Esophagus (tissue), 2 donors: ENCODE data around the gene ARMC3. TPM values are rescaled to one million over a fixed set of nuclear protein-coding genes. Genes with fewer than 3 reads are reported as not detected.

Experiments
- H3K27ac ChIP-seq, 2 donors: one replicate each; pipeline ENCODE4 v1.5.1; 2013; ENCODE audit warnings: low read depth in 2 of 2, mild to moderate bottlenecking in 2 of 2, inconsistent platforms in 1 of 2, low read length in 1 of 2, moderate library complexity in 1 of 2
- H3K27me3 ChIP-seq, 2 donors: one replicate each; pipeline ENCODE4 v1.6.1; 2013; ENCODE audit warnings: low read length in 2 of 2, control low read depth in 1 of 2, mild to moderate bottlenecking in 1 of 2; ENCODE audit not compliant: insufficient read depth in 2 of 2, control insufficient read depth in 1 of 2
- H3K36me3 ChIP-seq, 2 donors: one replicate each; pipeline ENCODE4 v1.6.1; 2013; ENCODE audit warnings: low read length in 1 of 2; ENCODE audit not compliant: control insufficient read depth in 2 of 2, insufficient read depth in 2 of 2
- H3K4me1 ChIP-seq, 2 donors: one replicate each; pipeline ENCODE4 v1.6.1; 2013; ENCODE audit warnings: low read length in 1 of 2; ENCODE audit not compliant: control insufficient read depth in 2 of 2, insufficient read depth in 2 of 2
- H3K4me3 ChIP-seq, 2 donors: one replicate each; pipeline ENCODE4 v1.5.1; 2013; ENCODE audit warnings: low read length in 2 of 2, mild to moderate bottlenecking in 2 of 2, low read depth in 1 of 2, moderate library complexity in 1 of 2
- H3K9me3 ChIP-seq, 2 donors: one replicate each; pipeline ENCODE4 v1.6.1; 2013; ENCODE audit warnings: mild to moderate bottlenecking in 2 of 2, low read depth in 1 of 2, low read length in 1 of 2, moderate library complexity in 1 of 2; ENCODE audit not compliant: control insufficient read depth in 2 of 2, insufficient read depth in 1 of 2
- WGBS, 2 donors: extraction: QIAGEN DNeasy Blood & Tissue Kit; methylation state at CpG; one replicate each; pipeline ENCODE4 v1.1.7; 2013; 5-methylcytosine and 5-hydroxymethylcytosine counted together
- polyA plus RNA-seq, 2 donors: library from polyadenylated mRNA; stranded (reverse); fragments of 200-250 nt; gene quantifications; one replicate each; pipeline ENCODE4 v1.2.3, GENCODE V29; 2013
- donor health status: healthy with polysubstance abuse.
- donor health status: Bipolar disorder and iron deficiency.

Gene ARMC3
- polyA plus RNA-seq, 2 donors: 0.04 TPM; not detected in 1

DNA sequence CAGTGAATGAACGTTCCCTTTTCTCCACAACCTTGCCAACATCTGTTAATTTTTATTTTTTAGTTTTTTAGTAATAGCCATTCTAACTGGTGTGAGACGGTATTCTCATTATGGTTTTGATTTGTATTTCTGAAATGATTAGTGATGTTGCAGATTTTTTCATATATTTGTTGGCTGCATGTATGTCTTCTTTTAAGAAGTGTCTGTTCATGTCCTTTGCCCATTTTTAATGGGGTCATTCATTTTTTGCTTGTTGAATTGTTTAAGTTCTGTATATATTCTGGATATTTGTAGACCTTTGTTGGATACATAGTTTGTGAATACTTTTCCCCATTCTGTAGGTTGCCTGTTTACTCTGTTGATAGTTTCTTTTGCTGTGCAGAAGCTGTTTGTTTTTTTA lies 93.6 kb downstream of the ARMC3 start:
- 81 to 89% methylated on average over 2 of the region's 2 CpGs for WGBS, 2 donors

DNA sequence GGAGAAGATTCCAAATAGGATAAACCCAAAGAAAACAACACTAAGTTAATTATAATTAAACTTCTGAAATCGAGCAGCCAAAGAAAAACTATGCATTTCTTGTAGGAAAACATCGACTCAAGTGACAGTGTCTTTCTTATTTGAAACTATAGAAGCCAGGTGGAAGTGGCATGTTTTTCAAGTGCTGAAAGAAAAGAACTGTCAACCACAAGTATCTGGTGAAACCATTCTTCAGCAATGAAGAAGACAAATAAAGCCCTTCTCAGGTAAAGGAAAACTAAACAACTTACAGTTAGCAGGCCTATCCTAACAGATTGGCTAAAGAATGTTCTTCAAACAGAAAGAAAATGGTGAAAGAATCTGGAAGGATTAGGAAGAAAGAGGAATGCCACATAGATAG lies 96.1 kb downstream of the ARMC3 start:
- Histone ChIP-seq H3K4me3 (no peak overlapping the region), H3K36me3 (no peaks in the 10 kb centered on the region), H3K4me1 (no peaks in the 10 kb centered on the region), H3K27ac (no peak overlapping the region), H3K9me3 (peaks cover 4 to 5% of the 10 kb centered on the region in 2 donors), H3K27me3 (peaks cover 0 to 3% of the 10 kb centered on the region in 2 donors)
- 70 to 72% methylated on average over 2 of the region's 2 CpGs for WGBS, 2 donors

More for the DNA sequence above, 93.6 kb downstream of the ARMC3 start:
- Histone ChIP-seq H3K27me3 (peaks cover 0 to 3% of the 10 kb centered on the region in 2 donors), H3K4me1 (no peaks in the 10 kb centered on the region), H3K36me3 (no peaks in the 10 kb centered on the region), H3K27ac (no peak overlapping the region), H3K9me3 (peaks cover 4 to 5% of the 10 kb centered on the region in 2 donors), H3K4me3 (no peak overlapping the region)

DNA sequence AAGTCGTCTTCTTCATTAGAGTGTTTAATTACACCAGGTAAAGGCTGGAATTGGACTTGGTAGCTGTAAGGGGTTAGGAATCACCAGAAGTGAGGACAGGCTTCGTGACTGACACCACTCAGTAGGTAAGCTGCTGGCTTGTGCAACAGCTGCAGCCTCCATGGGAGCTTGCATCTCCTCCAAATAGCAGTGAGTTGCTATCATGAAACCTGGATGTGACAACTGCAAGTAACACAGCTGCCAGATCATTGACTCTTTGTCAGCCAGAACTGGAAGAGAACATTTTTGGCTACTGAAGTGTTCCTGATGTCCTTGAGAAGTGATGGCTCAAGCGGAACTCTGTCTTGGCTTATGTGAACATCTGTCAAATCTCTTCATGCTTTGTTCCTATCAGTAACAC lies 103.5 kb downstream of the ARMC3 start:
- 76 to 77% methylated on average over 3 of the region's 3 CpGs for WGBS, 2 donors
- Histone ChIP-seq H3K36me3 (no peaks in the 10 kb centered on the region), H3K4me3 (no peak overlapping the region), H3K4me1 (no peaks in the 10 kb centered on the region), H3K9me3 (no peaks in the 10 kb centered on the region), H3K27ac (no peak overlapping the region), H3K27me3 (no peaks in the 10 kb centered on the region)

GRCh38 chr10:23034790-23035189 lies 106.9 kb downstream of the ARMC3 start:
- H3K4me1 ChIP-seq: no peaks in the 10 kb centered on the region
- H3K27me3 ChIP-seq: no peaks in the 10 kb centered on the region
- no peaks in the 10 kb centered on the region for H3K36me3 ChIP-seq
- no peak overlapping the region for H3K27ac ChIP-seq
- no peaks in the 10 kb centered on the region for H3K9me3 ChIP-seq
- no peak overlapping the region for H3K4me3 ChIP-seq

DNA sequence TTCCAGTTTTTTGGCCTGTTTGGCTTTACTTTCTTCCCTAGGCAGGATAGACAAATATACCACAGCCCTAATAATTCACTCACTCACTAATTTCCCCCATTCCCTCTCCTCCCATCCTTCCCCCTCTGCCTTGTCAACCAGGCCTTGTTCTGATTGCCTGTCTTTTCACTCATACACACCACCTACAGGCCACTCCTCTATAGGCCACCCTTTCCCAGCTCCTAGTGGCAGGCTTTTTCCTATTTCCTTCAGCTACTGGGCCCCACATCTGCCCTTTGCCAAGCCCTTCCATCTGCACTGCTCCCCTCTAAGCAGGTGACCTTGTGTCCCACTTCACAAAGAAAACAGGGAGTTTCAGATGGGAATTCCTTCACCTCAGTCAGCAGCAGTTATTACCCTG lies 107.7 kb downstream of the ARMC3 start:
- H3K27me3 ChIP-seq: no peaks in the 10 kb centered on the region
- H3K4me1 ChIP-seq: no peaks in the 10 kb centered on the region
- no peaks in the 10 kb centered on the region for H3K36me3 ChIP-seq
- no peak overlapping the region for H3K4me3 ChIP-seq
- no peak overlapping the region for H3K27ac ChIP-seq
- H3K9me3 ChIP-seq: no peaks in the 10 kb centered on the region

- no peak overlapping the region for H3K27ac ChIP-seq
- H3K9me3 ChIP-seq: no peaks in the 10 kb centered on the region
- H3K4me3 ChIP-seq: no peak overlapping the region
- no peaks in the 10 kb centered on the region for H3K4me1 ChIP-seq
- no peaks in the 10 kb centered on the region for H3K27me3 ChIP-seq
- WGBS, 2 donors: 85 to 88% methylated on average over 10 of the region's 10 CpGs
- H3K36me3 ChIP-seq: no peaks in the 10 kb centered on the region
Measured at GRCh38 chr10:23037152-23037551, 109.3 kb downstream of the ARMC3 start.

DNA sequence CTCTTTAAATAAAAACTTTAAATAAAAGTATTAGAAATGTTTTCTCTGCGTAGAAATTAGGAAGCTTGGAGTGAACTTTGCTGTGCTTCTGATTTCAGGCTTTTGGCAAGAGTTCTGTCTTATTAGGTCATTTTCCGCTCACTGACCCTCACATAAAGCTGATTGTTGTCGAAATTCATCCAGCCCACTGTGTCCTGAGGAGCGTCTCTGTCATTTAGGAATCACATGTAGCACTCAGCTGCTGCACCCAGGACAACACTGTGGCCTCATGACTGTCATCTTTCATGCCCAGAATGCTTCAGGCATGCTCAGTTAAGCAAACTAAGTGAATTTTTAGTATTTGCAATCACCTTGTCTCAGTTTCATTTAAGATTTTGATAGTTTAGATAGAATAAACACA lies 109.7 kb downstream of the ARMC3 start:
- H3K9me3 ChIP-seq: no peaks in the 10 kb centered on the region
- no peak overlapping the region for H3K4me3 ChIP-seq
- WGBS, 2 donors: 58 to 71% methylated on average over 4 of the region's 4 CpGs
- no peaks in the 10 kb centered on the region for H3K4me1 ChIP-seq
- H3K36me3 ChIP-seq: no peaks in the 10 kb centered on the region
- no peaks in the 10 kb centered on the region for H3K27me3 ChIP-seq
- H3K27ac ChIP-seq: no peak overlapping the region

DNA sequence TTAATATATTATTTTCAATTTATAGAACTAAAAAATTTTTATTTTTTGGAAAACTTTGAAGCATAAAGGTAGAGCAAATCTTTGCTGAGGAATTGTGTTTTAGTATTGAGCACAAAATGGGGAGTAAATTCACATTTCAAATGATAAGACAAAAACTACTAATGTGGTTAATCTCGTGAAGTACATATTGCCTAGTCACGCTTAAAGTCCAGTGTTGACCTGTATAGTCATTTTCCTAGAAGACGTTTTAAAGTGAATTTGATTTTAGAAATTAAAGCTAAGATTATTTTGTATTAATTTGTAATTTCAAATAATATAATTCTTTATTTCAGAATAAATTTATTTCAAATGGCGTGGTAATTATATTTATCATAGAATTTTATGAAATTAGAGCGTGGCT lies 110.3 kb downstream of the ARMC3 start:
- H3K27me3 ChIP-seq: no peaks in the 10 kb centered on the region

DNA sequence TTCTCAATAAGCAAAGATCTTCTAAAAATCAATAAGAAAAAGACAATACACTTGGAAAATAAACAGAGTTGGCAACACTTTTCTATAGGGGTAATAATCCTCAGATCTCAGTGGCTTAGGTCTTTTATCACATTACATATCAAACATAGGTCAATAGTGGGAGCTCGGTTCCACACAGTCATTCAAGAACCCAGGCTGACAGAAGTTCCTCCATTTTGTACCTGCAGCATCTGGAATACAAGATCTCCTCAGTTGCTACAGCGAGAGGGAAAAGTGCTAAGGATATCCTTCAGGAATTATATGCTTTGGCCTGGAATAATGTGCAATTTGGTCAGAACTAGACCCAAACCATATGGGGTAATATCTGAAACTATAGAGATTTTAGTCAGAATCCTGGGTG lies 112.1 kb downstream of the ARMC3 start:
- H3K9me3 ChIP-seq: peaks cover 0 to 4% of the 10 kb centered on the region in 2 donors
- H3K27me3 ChIP-seq: no peaks in the 10 kb centered on the region
- H3K36me3 ChIP-seq: no peaks in the 10 kb centered on the region
- no peak overlapping the region for H3K27ac ChIP-seq
- 90 to 91% methylated on average over 2 of the region's 2 CpGs for WGBS, 2 donors
- no peak overlapping the region for H3K4me3 ChIP-seq
- H3K4me1 ChIP-seq: no peaks in the 10 kb centered on the region

More for the DNA sequence above, 110.3 kb downstream of the ARMC3 start:
- Histone ChIP-seq H3K4me1 (no peaks in the 10 kb centered on the region), H3K4me3 (no peak overlapping the region), H3K9me3 (peaks cover 0 to 2% of the 10 kb centered on the region in 2 donors), H3K27ac (no peak overlapping the region), H3K36me3 (no peaks in the 10 kb centered on the region)
- 92 to 95% methylated on average over 5 of the region's 5 CpGs for WGBS, 2 donors

- Histone ChIP-seq H3K27ac (no peak overlapping the region), H3K4me1 (no peaks in the 10 kb centered on the region), H3K27me3 (no peaks in the 10 kb centered on the region), H3K4me3 (no peak overlapping the region), H3K36me3 (no peaks in the 10 kb centered on the region), H3K9me3 (peaks cover 0 to 4% of the 10 kb centered on the region in 2 donors)
- 49 to 58% methylated on average over 4 of the region's 4 CpGs for WGBS, 2 donors
Measured at GRCh38 chr10:23046027-23046426, 118.2 kb downstream of the ARMC3 start.
